Measurements from ENCODE around the gene DENND2D.

The DENND2D gene

DNA sequence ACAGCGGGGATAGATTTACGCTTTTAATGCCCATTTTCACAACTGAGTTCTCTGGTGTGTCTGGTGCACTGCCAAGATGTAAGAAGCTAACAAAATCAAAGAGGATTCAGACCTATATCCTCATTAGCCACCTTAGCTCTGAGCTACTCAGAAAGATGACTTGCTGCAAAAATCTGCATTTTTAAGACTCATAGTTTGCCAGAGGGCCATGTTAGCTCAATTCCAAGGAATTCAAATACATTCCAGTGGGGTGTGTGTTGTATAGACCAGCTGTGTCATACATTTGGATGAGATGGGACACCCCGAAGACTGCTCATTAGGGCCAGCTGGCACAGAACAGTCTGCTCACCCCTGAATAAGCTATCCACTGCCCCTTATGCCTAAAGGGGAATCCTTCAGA, 8.9 kb downstream of the DENND2D start:
- TF ChIP-seq, protein P1, sequence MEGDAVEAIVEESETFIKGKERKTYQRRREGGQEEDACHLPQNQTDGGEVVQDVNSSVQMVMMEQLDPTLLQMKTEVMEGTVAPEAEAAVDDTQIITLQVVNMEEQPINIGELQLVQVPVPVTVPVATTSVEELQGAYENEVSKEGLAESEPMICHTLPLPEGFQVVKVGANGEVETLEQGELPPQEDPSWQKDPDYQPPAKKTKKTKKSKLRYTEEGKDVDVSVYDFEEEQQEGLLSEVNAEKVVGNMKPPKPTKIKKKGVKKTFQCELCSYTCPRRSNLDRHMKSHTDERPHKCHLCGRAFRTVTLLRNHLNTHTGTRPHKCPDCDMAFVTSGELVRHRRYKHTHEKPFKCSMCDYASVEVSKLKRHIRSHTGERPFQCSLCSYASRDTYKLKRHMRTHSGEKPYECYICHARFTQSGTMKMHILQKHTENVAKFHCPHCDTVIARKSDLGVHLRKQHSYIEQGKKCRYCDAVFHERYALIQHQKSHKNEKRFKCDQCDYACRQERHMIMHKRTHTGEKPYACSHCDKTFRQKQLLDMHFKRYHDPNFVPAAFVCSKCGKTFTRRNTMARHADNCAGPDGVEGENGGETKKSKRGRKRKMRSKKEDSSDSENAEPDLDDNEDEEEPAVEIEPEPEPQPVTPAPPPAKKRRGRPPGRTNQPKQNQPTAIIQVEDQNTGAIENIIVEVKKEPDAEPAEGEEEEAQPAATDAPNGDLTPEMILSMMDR (IDR thresholded peaks at IDR 0.05; ENCODE audit: control insufficient read depth, extremely low read depth, insufficient read depth): no peak
- H3K4me3 ChIP-seq (ENCODE audit: low read depth, low read length): no peak overlapping the region
- no peak for DNase-seq (ENCODE audit: low read depth)

DNA sequence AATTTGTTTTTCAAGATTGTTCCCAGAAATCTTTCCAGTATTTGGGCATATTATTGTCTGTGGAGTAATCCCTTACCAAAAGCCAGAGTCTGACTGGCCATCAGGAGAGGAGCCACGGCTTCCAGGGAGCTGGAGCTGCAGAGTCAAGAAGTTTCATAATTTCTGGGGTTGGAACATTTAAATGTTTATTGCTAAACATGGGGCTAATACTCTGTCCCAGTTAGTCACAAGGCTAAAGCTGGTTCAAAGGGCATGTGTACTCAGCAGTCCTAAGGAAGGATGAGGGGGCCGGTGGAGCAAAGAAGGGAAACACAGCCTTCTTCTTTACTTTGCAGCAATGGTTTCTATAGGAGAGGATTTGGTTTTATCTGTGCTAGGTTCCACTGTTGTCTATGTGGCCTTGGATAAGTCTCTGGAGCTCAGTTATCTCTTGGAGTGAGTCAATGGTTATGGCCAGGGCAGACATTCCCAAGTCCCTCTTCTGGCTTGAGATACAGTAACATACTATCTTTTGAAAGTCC, 9.5 kb downstream of the DENND2D start:
- TF ChIP-seq, protein P1 (IDR thresholded peaks at IDR 0.05; ENCODE audit: control insufficient read depth, extremely low read depth, insufficient read depth): no peak
- no peak for DNase-seq (ENCODE audit: low read depth)
- no peak overlapping the region for H3K4me3 ChIP-seq (ENCODE audit: low read depth, low read length)

DNA sequence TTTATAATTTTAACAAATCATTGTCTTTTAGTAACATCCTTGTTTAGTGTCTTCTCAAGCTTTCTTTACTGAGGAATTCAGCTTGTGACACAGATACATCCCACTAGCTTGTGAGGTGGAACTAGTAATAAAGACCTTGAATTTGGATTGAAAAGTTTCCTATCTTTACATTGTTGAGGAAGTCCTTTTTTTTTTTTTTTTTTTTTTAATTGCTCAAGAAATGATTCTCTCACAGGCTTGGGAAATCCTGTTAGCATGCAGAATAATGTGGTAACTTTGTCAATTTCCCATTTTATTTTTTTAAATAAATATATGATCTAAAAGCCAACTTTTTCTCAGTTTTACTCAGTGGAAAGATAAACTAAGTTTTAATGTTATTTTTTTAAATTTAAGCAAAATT, 15.8 kb downstream of the DENND2D start:
- DNase-seq (ENCODE audit: low read depth): no peak
- TF ChIP-seq, protein P1 (IDR thresholded peaks at IDR 0.05; ENCODE audit: control insufficient read depth, extremely low read depth, insufficient read depth): no peak

DNA sequence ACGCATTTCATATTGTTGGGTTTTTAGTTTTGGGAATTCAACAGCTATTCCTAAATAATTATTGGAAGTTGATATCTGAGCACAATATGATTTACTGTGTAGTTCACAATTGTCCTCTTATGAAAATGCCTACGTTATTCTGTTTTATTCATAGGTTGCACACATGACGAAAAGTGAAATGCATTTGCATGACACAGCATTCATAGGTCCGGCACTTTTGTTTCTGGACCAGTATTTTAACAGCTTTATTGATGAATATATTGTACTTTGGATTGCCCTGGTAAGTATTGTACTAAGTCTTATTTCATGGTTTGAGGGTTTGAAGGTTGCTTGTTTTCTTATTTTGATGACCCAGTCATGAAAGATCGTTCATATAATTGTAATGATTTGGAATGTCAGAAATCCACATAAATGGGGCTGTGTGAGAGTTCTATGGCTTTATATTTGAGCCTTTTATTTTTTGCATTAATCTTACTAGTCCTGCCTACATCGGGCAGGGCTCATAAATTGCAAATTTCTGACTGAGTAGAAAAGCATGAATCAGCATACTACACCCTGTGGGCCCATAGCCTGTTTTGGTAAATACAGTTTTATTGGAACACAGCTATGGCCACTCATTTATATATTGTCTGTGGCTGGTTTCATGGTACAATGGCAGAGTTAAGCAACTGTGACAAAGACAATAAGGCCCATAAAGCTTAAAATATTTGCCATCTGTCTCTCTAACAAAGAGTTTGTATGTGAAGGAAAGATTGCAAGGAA, 17.0 kb downstream of the DENND2D start:
- DNase-seq (ENCODE audit: low read depth): no peak
- TF ChIP-seq, protein P1 (IDR thresholded peaks at IDR 0.05; ENCODE audit: control insufficient read depth, extremely low read depth, insufficient read depth): no peak

More for the DNA sequence above, 15.8 kb downstream of the DENND2D start:
- H3K4me3 ChIP-seq (ENCODE audit: low read depth, low read length): no peak overlapping the region

DNA sequence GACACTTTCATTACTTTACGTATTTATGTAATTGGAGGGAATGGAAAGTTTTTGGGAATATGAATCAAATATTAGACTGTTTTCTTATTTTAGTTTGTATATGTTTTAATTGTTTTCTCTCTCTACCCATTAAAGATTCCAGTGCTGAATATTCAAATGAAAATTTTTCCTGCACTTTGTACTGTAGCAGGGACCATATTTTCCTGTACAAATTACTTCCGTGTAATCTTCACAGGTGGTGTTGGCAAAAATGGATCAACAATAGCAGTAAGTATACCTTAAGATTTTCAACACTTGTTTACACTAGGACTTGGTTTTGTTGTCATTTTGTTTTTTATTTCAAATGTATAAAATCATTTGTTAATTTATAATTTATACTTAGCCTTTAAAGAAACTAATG, 18.4 kb downstream of the DENND2D start:
- H3K4me3 ChIP-seq (ENCODE audit: low read depth, low read length): no peak overlapping the region
- TF ChIP-seq, protein P1 (IDR thresholded peaks at IDR 0.05; ENCODE audit: control insufficient read depth, extremely low read depth, insufficient read depth): no peak
- DNase-seq (ENCODE audit: low read depth): no peak

More for the DNA sequence above, 17.0 kb downstream of the DENND2D start:
- H3K4me3 ChIP-seq (ENCODE audit: low read depth, low read length): no peak overlapping the region

DNA sequence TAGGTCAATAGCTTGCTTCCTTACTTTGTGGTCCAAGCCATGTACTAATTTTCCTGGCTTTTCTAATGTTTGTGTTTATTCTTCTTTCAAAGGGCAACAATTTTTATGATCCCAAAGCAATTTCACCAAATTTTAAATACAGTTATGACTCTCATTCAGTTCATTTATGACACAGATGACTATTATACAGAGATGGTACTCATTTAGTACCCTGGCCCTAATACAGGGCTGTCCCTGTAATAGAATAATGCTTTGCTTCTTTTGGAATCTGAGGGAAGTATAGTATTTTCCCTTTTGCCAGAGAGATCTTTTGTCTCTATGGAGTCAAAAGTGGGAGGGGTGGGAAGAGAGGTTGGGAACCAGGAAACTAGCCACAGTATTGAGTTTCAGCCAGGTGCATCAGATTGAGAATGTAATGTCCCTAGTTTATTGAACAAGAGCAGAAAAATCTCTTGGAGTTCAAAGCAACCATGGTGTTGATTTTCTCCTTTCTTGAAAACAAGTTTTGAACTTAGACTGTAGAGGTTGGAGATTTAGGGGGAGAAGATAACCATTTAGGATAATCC, 20.4 kb downstream of the DENND2D start:
- TF ChIP-seq, protein P1 (IDR thresholded peaks at IDR 0.05; ENCODE audit: control insufficient read depth, extremely low read depth, insufficient read depth): no peak
- no peak for DNase-seq (ENCODE audit: low read depth)
- H3K4me3 ChIP-seq (ENCODE audit: low read depth, low read length): no peak overlapping the region

Measured in LNCaP clone FGC (cell line).